Stimulated activated CD4-positive, alpha-beta T cell treated with anti-CD3 and anti-CD28 coated beads, Interleukin-12 subunit alpha, Interleukin-12 subunit beta, amount 100 ng/mL, for 4 hours (primary cell): Measurements from ENCODE around the gene AFF3.

Experiments used
- DNase-seq: peaks from one replicate; pipeline ENCODE4 v3.0.0-alpha.2; 2020

The AFF3 gene

DNA sequence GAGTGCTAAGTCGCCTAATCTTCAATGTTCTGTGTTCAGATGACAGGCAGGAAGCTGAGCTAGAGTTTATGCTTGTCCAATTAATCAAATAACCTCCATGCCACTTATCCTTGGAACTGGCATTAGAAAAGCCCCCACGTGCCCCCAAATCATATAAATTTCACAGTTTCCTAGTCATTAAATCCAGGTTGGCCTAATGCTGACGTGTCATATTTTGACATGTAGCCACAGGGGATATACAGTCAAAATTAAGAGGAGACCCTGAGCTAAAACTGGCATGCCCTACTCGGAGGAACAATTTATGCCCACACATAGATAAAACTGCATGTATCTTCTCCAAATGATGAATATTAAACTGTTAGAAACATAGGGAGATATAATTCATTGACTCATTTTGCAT lies 101.0 kb downstream of the AFF3 start:
- DNase-seq, result no peak

GRCh38 chr2:100040906-100041305 lies 101.5 kb downstream of the AFF3 start:
- DNase-seq, result no peak

DNA sequence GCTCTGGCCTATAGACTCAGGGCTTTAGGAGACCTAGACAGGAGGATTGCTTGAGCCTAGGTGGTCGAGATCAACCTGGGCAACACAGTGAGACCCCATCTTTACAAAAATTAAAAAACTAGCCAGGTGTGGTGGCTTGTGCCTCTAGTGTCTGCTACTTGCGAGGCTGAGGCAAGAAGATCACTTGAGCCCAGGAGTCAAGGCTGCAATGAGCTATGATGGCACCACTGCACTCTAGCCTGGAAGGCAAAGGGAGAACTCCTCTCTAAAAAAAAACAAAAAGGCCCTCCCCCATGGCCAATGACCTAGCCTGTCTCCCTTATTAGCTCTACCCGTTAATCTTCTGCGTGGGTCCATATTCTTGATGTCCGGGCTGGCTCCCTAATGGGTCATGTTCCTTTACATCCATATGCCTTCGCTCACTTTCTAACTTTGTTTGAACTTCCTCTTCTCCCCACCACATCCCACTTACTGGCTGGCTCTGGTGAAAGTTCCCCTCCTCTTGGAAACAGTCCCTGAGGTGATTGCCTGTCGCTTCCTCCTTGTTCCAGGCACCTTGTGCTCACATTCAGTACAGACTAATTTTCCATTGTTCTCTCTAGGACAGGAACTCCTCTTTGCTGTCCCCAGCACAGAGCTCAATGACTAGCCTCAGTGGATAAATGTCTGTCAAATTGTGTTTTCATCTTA lies 103.0 kb downstream of the AFF3 start:
- DNase-seq, result no peak

GRCh38 chr2:100038011-100038410 lies 104.4 kb downstream of the AFF3 start:
- no peak for DNase-seq

- no peak for DNase-seq
Measured at GRCh38 chr2:100036793-100037192, 105.6 kb downstream of the AFF3 start.

DNA sequence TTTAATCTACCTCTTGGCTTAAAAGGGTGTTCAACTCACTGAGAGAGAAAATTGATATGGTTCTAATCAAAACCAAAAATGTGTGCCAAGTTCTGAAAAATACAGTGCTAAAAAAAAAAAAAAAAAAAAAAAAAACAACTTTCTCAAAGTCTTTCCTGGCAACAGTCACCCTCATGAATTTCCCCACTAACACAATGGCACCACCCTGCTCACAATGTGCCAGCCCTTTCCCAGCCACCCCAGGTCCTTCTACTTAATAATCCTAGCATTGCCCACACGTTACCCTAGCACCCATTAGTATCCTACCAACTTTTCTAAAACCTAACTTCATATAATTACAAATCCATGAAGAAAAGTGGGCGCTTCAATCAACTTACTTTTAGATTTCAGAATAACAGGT lies 106.4 kb downstream of the AFF3 start:
- no peak for DNase-seq

DNA sequence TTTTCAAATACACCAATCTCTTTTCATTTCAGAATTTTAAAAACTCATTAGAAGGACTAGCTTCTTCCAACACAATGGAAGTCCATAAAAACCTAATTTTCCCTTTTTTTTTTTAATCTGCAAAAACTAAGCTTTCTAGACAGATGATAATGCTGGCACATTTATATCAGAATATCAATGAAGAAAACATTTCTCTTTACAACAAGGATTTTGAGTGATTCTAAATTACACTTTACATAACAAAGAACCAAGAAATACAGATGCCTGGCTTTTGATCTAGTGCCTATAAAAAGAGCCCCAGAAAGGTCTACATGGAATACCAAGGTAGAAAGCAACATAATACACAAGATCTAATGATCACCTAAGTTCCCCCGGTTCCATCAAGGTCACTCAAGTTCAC lies 108.0 kb downstream of the AFF3 start:
- no peak for DNase-seq

DNA sequence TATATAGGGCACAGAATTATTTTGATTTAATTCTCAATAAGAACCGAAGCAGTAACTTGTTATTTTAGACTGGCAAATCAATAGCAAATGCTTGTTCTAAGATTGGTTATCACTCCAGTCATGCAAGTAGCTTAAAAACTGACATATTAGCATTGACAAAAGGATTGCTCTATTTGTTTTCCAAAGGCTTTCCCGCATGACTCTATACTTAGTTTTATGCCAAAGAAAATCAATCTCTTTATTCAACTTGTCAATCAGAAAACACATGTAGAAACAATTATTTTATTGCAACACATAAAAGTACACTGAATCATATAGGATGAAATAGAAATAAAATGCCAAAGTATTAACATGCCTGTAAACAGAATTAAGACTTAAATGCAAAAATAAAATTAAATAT lies 108.4 kb downstream of the AFF3 start:
- no peak for DNase-seq

- DNase-seq, result no peak
Measured at GRCh38 chr2:100031604-100032003, 110.8 kb downstream of the AFF3 start.

DNA sequence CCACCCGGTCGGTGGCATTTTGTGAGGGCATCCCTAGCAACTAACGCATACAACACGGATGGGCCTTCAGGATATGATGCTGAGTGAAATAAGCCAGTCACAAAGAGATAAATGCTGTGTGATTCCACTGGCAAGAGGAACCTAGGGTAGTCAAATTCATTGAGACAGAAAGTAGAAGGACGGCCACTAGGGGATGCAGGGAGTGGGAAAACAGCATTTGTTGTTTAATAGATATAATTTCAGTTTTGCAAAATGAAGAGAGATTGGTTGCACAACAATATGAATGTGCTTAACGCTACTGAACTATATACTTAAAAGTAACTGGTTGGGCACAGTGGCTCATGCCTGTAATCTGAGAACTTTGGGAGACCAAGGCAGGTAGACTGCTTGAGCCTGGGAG lies 112.9 kb downstream of the AFF3 start:
- no peak for DNase-seq

DNA sequence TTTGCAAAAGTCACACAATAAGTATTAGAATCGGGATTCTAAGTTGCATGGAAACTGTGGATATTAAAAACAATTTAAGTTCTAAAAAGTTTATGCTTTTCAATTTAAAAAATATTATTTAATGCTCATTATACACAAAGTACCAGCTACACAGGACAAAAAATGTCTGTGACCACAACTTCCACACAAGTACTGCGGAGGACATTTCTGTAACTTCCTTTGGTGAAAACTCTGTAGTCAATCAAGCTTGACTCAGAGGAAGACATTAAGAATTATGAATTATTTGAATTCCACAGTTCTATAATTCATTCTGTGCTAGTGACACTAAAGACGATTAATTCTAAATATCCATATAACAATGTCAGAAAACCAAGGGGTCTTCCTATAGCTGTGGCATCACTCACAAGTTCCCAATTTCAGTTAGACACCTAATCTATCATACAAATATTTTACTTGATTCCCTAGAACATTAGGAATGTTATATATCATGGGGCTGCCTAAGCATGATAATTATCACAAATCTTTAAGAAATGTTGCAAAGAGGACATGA lies 120.5 kb downstream of the AFF3 start:
- no peak for DNase-seq

DNA sequence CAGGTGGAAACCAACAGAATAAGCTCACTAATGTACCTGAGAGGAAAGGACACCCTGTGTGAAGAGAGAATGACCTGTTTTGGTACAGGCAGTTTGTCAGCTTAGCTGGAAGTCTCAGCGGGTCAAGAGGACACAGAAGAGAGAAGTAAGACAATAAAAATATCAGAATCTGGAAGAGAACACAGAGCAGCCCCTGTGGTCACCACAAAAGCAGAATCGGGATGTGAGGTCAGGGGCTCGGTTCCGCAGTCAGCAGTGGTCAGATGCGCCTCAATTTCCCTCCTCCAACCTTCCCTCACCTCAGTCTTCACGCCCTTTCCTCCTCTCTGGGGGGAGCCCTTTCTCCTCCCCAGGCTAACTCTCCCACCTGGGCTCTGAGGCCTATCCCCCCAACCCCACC lies 122.9 kb downstream of the AFF3 start:
- DNase-seq, result no peak

GRCh38 chr2:100018341-100019193 lies 123.8 kb downstream of the AFF3 start:
- DNase-seq, result no peak

DNA sequence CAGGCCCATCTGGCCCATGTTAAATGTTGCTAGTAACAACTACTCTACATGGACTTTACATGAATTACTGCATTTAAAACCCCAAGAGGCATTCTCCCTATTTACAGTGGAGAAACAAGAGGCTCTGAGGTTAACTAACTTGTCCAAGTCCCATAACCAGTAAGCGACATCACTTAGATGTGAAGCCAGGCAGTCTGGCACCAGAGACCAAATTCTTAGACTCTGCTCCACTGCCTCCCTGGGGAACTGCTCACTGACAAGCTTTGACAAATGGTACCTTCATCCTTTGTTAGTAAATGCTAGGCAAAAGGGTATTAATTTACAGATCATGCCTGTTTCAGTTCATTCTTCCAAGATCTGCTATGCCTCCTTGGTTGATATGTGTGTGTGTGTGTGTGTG lies 124.8 kb downstream of the AFF3 start:
- DNase-seq, result no peak

DNA sequence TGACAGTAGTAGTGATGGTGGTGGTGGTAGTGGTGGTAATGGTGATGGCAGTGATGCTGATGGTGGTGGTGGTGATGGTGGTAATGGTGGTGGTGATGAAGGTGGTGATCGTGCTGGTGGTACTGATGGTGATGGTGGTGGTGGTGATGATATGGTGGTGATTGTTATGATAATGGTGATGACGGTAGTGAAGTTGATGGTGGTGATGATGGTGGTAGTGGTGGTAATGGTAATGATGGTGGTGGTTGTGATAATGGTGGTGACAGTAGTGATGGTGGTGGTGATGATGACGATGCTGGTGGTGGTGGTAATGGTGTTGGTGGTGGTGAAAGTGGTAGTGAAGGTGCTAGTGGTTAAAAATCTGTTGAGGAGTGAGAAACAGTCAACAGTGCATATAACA lies 125.6 kb downstream of the AFF3 start:
- no peak for DNase-seq

DNA sequence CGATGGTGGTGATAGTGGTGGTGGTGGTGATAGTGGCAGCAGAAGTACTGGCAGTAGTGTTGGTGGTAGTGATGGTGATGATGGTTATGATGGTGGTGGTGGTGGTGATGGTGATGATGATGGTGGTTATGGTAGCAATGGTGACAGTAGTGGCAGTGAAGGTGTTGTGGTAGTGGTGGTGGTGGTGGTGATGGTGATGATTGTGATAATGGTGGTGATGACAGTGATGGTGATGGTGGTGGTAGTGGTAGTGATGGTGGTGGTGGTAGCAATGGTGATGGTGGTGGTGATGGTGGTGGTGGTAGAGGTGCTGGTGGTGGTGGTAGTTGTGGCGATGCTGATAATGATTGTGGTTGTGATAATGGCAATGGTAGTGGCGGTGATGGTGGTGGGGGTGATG lies 126.5 kb downstream of the AFF3 start:
- DNase-seq, result no peak

DNA sequence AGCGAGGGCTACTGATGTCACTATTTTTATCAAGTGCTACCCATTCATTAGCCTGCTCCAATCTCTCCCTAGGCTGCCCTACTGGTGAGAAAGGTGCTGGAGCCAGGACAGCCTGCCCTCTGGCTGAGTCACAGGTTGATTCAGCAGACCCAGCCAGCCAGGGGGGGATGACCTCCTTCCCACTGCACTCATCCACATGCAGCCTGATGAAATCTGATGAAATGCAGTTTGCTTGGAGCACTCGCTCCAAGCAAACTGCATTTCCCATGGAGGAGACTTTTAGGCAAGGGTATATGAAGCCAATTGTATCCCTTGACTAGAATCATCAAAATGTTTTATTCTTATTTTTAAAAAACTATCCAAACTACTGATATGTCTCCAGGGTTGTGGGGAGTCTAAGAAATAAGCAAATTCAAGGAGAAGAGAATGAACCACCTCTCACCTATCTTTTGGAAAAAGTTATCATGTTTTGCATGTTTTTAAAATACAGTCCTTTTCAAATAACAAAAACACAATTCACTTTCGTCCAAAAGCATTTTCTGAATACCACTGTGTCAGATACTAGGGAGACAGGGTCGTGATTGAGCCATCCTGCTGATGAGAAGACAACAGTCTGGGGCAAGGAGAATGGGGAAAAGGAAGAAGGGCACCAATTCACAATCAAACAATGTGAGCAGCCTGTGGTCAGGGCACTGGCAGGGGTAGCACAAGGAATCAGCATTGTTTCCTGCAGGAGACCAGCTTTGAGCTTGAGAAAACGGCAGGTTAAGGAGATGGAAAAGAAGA lies 128.3 kb downstream of the AFF3 start:
- DNase-seq, result no peak

DNA sequence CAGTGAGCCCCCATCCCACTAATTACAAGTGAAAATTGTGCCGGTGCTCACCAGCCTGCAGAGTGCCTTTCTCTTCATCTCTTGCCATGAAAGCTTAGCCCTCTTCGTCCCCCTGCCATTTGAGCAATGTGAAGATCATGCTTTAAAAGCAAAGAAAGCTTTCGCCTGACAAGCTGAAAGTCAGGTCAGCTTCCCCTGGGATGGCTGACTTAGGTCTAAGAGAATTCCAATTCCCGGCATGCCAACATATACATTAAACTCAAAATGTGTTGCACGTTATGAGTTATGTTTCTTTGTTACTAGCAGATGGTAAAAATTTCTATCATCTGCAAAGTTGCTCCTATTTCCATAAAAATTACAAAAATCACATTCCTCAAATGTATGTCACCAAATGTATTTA lies 129.8 kb downstream of the AFF3 start:
- no peak for DNase-seq

GRCh38 chr2:100011272-100011731 lies 131.1 kb downstream of the AFF3 start:
- DNase-seq, result no peak

DNA sequence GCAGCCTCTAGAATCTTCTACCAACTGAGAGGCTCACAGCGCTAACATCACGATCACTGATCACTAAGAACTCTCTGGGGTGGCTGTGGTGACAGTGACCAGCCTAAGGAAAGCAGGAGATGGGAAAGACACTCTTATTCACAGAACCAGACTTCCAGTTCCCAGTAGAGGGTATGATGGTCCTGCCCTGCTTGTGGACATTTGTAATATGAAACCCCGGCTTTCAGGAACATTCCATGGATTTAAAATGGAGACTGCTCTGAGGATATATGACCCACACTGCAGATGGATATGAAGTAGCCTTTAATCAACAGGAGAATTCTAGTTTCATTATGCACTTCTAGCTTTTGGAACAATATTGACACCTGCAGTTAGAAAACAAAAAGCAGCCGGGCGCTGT lies 131.8 kb downstream of the AFF3 start:
- DNase-seq, result no peak

GRCh38 chr2:100009743-100010142 lies 132.6 kb downstream of the AFF3 start:
- DNase-seq, result no peak

DNA sequence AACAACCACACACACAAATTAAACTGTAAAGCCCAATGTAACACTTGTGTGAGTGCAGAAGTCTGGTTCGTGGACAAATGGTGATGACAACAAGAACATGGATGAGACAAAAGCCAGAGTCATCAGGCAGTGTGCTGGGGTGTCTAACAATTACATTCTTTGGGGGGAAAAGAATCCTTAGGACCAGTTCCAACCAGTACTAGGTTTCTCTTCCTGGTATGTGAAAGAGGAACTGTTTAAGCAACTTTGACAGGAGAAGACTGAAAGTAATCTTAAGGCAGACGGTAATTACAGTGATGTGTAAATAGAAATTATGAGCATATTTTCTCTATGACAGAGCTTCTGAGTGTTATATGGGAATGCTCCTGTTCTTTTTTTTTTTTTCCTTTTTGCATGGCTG lies 133.4 kb downstream of the AFF3 start:
- no peak for DNase-seq

GRCh38 chr2:100006516-100006915 lies 135.9 kb downstream of the AFF3 start:
- no peak for DNase-seq
